HG03103 (cell line): ENCODE measurements around the gene PLEKHA1.
A peak's percentile ranks its signal among the peaks of the same experiment; 100 is the strongest.

Experiments
- ATAC-seq: cut with Tn5 transposase; IDR thresholded peaks from one replicate; pipeline ENCODE4 v1.9.1; 2021; ENCODE audit warnings: low read depth; ENCODE audit not compliant: unreplicated experiment

PLEKHA1 gene

DNA sequence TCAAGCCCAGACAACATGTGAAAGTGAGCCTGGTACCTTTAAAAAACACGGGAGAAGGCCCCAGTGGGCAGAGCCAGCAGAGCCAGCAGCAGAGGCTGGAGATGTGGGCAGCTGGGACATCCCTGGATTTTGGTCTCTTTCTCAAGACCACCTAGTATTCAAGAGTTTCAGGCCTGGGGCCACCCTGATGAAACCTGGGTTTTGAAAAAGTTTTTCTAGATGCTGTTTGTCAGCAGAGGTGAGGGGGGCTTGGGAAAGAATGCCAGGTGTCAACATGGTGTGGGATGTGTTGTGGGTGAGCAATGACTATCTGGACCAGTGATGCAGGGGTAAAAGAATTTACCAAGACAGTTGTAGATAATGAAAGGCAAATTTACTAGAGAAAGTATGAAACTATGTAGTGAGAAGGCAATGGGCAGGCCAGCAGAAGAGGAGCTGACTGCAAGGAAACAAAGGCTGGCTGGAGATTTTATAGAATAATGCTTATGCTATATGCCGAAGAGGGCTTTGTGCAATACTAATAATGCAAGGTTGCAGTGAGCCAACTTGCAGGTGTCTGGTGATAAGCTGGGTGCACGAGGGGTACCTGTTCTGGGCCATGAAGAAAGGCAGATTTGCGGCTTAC lies 28.1 kb upstream of the PLEKHA1 start:
- no peak for ATAC-seq

DNA sequence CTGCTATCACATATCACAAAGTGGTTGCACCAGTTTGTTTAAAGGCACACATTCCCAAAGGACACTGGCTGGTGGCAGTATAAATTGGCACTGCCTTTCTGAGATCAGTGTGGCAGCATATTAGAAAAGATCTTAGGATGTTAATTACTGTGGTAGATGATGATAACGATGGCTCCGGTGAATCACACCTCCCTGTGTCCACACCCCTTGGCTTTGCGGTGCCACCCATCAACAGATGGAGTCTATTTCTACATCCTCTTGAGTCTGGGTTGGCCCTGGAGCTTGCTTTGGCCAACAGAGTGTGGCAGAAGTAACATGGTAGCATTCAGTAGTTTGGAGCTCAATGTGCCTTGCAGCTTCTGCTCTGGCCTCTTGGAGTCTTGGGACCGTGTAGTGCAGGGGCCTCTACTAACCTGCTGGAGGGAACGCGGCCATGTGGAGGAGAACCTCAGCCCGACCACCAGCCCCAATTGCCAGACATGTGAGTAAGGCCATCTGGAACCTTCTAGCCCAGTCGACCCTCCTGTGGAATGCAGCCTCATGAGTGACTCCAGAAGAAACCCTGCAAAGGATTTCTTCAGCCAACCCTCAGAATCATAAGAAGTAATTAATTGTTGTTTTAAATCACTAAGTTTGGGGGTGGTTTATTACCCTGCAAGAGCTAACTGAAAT lies 27.2 kb upstream of the PLEKHA1 start:
- ATAC-seq = no peak

GRCh38 chr10:122348512-122348911 lies 26.0 kb upstream of the PLEKHA1 start:
- no peak for ATAC-seq

GRCh38 chr10:122348935-122349361 lies 25.6 kb upstream of the PLEKHA1 start:
- no peak for ATAC-seq

DNA sequence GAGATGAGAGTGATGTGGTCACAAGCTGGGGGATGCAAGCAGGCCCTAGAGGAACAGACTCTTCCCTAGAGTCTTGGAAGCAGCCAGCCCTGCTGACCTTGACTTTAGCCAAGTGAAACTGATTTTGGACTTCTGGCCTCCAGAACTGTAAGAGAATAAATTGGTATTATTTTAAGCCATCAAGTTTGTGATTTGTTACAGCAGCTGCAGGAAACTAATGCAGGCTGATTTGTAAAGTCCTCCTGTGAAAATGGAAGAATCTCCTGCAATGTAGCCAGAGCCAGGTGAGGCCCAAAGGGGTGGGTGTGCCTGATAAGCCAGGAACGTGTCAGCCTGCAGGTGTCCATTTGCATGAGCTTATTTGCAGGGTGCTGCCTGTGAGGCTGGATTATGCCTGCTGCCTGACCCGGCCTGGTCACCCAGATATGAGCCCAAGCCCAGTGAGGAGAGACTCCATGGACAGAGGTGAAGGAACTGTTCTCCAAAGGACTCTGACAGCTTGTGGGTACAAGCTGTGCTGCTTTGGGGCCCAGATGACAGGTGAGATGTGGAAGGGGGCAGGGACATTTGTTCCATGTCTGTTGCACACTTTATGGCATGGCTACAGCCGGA lies 24.6 kb upstream of the PLEKHA1 start:
- ATAC-seq = no peak

GRCh38 chr10:122350893-122351292 lies 23.6 kb upstream of the PLEKHA1 start:
- ATAC-seq = no peak

DNA sequence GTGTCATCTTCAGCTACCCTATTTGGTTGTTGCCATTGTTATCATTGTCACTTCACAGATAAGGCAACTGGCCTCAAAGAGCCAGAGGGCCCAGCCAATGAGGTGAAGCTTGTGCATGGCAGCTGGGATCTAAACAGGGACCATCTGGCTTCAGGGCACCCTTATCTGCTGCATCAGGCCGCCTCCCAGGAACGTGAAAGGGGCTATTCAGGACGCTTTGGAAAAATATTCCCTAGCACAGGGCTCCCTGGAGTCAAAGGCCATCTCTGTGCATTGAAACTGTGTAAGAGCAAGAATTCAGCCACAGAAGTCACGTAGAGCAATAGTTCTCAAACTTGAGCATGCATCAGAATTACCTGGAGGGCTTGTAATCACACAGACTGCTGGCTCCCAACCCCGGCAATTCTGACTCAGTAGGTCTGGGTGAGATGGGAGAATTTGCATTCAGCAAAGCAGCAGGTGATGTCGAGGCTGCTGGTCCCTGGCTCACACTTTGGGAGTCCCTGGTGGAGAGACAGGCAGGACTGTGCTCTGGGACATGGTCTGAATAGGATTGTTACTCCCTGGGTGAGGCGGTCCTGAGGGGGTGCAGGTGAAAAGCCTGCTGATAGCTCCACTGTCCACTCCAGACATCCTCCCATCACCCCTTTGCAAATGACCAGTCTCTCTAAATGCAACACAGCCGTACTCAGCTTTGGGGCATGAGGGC lies 21.5 kb upstream of the PLEKHA1 start:
- ATAC-seq = no peak

DNA sequence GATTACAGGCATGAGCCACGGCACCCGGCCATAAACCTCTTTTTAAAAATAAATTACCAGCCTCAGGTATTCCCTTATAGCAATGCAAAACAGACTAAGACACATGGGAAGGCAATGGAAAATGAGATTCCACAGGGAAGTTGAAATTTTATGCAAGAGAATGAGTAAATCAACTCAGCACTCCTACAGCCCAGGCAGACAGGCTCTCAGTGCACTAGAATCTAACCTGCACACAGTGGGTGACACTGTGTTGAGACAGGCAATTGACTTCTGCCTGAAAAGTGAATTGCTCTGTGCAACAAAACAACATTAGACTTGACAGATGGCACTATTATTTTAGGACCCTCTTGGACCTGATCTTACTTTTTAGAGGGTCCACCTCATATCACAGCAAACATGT lies 20.1 kb upstream of the PLEKHA1 start:
- ATAC-seq = no peak

DNA sequence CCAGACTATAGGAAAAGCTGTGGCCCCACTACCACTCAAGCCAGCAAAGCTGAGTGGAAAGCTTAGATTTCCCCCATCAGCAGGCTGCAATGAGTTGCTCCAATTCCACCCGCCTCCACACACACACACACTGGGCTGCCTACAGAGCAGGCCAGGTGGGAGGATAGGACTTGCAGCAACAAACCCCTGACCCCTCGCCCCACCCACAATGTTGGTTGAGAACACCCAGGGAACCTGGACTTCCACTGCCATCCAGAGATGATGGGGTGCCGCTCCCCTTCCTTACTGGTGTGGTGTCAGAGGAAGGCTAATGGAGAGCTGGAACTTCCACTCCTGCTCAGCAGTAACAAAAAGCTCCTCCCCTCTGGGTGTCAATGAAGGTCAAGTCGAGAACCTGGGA lies 16.8 kb upstream of the PLEKHA1 start:
- no peak for ATAC-seq

GRCh38 chr10:122359621-122360020 lies 14.9 kb upstream of the PLEKHA1 start:
- no peak for ATAC-seq

GRCh38 chr10:122361046-122361445 lies 13.5 kb upstream of the PLEKHA1 start:
- no peak for ATAC-seq

- ATAC-seq = no peak
Observed at GRCh38 chr10:122362031-122362592, 12.4 kb upstream of the PLEKHA1 start.

- ATAC-seq = no peak
Observed at GRCh38 chr10:122362621-122363020, 11.9 kb upstream of the PLEKHA1 start.

DNA sequence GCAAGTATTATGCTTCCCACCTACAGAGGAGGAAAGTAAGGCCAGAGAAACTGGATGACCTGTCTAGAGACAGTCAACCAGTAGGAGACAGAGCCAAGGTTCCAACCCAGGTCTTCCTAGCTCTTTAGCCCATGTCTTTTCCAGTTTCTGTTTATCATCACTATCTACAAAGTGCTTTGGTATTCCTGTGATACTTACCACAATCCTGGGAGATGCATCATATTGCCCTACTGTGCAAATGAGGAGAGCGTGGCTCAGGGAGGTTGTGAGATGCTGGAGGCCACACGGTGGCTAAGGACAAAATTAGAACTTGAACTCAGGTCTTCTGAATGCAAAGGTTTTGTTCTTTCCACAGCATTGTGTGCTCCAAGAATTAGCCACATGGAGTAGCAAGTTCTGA lies 11.2 kb upstream of the PLEKHA1 start:
- no peak for ATAC-seq

DNA sequence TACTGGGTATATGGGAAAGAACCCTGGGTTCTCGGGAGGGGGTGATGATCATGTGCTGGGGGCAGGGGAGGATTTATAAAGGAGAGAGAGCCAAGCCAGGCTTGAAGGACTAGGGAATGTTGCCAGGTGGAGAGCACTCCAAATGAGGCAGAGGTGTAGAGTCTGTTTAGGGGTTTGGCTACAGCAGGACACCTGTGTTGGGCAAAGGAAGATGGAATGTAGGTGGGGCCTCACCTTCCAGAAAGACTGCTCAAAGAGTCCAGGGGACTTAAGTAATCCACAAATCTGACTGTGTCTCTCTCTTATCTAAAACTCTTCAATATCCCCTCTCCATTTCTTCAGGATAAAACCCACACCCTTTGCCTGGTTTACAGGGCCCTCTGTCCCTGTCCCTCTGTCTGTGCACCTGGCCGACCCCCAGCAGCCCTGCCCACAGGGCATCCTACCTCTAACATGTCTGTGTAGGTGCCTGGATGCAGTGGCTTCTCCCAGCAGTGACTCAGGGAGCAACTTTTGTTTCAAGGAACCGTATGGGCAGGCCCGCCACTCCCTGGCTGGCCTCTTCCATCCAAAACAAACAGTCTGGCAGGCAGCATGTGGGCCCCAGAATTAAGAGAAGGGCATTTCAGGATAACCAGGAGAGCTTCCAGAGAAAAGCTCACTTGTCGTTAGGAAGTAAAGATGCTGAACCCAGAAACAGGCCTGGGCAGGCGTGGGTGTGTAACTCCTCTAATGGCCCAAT lies 10.6 kb upstream of the PLEKHA1 start:
- ATAC-seq = no peak

- no peak for ATAC-seq
Observed at GRCh38 chr10:122368502-122369254, 5.8 kb upstream of the PLEKHA1 start.

- no peak for ATAC-seq
Observed at GRCh38 chr10:122373108-122373507, 1.4 kb upstream of the PLEKHA1 start.

GRCh38 chr10:122373721-122374120 lies 787 bp upstream of the PLEKHA1 start:
- no peak for ATAC-seq

DNA sequence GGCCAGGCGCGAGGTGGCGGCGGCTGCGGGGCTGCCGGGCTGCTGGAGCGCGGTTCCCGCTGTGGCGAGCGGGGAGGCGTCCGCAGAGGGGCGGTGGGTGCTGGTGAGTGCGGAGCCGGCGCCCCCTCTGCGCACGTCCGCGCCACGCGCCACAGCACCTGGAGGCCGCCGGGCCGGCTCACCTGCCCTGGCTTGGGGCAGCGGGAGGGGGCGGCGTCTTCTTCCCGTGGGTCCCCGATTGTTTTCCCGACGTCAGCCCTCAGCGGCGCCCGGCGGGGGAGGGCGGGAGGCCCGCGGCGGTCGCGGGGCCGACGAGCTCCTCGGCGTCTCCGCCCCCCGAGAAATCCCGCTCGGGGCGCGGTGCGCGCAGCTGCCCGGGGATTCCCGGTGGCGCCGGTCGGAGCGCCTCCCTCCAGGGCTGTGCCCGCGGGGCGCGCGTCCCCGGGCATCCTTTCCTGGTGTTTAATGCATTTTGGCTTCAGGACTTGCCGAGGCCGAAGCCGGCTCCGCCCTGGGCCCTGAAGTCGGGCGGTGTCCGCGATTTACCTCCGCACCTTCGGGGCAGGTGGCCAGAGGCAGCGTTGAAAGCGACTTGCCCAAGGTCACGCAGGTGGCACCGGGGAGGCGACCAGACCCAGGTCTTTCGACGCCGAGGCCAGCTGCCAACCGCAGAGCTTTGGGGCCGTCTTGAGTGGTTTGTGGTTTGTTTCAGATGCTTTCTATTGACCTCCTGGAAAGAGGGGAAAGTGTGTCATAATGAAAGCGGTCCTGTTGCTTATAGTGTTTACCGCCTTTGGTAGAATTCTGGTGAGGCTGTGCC lies 561 bp downstream of the PLEKHA1 start:
- ATAC-seq = peak; percentile 49
